Stimulated activated CD4-positive, alpha-beta T cell treated with anti-CD3 and anti-CD28 coated beads, TNF-alpha, amount 100 ng/mL, for 48 hours (primary cell): ENCODE results near the gene ANAPC5.

ENCODE experiments used
- DNase-seq, 3 donors: peaks; one replicate each; pipeline ENCODE4 v3.0.0-alpha.2; 2020; ENCODE audit warnings: low read depth in 3 of 3

The ANAPC5 gene

DNA sequence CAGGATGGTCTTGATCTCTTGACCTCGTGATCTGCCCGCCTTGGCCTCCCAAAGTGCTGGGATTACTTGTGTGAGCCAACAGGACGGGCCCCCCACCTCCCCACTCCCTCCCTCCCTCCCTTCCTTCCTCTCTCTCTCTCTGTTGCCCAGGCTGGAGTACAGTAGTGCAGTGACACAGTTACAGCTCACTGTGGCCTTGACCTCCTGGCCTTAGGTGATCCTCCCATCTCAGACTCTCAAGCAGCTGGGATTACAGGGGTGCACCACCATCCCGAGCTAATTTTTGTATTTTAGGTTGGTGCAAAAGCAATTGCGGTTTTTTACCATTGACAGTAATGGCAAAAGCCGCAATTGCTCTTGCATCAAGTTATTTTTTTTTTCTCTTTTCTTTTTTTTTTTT is 19.2 kb upstream of the ANAPC5 start:
- no peak for DNase-seq

DNA sequence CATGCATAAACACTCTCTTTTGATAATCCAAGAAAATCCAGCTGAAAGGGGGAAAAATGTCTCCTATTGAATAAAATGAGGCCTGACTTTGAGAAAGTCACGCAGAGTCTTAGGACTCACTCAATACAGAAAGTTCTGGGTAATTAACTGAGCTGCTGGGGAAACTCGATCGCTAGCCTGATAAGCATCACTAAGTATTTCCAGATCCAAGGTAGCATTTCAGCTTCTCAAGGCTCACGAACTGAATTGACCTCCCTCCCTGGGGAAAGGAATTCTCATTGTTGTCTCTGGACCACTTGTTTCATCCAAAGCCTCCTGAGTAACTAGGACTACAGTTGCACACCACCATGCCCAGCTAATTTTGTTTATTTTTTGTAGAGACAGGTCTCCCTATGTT is 13.8 kb upstream of the ANAPC5 start:
- DNase-seq: no peak

DNA sequence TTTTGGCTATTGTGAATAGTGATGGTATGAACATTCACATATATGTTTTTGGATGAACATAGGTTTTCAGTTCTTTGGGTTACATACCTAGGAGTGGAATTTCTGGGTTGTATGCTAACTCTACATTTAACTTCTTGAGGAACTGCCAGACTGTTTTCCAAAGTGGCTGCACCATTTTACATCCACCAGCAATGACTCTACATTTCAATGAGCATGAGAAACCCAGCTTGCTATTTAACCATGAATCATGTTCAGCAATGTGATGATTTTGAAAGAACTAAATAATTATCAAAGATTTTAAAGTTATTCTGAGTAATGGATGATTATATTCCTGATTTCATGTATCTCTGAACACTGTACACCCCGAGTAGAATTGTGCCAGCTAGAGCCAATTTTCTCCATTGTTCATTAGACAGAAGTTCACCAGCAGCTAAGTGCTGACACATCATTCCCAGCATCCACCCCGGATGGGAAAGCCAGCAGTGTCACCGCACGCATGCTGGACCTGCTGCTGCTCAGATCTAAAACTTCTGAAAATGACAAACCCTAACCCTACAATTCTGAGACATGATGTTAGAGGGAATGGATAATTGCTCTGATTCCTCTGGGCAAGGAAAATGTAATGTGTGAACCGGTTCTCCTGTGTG is 13.3 kb upstream of the ANAPC5 start:
- no peak for DNase-seq

DNA sequence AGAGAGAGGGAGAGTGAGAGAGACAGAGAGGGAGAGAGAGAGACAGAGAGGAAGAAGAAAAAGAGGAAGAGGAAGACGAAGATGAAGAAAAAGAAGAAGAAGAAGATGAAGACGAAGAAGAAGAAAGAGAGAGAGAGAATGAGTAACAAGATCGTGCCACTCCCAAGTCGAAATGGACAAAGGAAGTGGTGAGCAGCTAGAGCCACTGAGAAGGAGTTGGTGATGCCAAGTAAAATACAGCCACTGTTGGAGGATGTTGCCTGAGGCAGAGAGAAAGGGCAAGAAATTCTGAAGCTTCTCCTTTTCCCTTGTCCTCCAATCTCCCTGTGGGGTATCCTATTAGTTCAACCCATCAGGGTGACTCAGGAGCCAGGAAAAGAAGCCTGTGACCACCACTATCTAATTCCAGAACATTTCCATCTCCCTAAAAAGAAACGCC is 12.5 kb upstream of the ANAPC5 start:
- no peak for DNase-seq

DNA sequence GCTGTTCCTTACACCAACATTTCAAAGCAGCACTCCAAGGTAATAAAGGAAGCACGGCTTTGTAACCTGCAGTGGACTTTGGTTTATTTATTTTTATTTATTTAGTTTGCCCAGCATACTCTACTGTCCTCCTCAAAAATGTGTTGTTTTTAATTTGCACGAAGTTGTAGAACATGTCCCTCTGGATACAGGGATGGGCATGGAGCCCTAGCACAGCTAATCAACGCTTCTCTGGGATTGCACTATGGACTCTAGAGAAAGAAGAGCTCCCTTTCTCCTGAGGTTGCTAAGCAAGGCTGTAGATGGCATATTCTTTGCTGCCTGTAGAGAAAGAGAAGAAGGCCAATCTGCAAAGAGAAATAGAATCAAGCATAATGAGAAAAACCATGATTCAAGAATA is 5.9 kb upstream of the ANAPC5 start:
- no peak for DNase-seq

DNA sequence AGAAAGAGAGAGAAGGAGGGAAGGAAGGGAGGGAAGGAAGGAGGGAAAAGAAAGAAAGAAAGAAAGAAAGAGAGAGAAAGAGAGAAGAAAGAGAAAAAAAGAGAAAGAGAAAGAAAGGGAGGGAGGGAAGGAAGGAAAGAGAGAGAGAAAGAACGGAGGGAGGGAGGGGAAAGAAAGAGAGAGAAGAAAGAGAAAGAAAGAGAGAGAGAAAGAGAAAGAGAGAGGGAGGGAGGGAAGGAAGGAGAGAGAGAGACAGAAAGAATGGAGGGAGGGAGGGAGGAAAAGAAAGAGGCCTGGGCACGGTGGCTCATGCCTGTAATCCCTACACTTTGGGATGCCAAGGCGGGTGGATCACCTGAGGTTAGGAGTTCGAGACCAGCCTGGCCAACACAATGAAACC is 5.1 kb upstream of the ANAPC5 start:
- DNase-seq: no peak

DNA sequence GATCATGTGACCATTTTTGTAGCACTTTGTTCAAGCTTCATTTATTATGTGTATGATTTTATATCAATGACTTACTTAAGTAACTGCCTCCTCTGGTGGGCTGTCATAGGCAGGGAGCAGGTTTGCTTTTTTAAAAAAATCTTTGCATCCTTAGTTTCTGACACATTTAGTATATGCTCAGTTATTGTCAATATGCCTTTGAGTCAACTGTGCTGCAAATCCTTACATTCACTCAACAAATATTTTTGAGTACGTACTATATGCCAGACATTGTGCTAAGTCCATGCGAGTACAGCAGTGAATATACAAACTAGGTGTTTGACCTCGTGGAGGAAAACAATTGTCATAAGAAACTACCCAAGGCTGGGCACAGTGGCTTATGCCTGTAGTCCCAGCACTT is 4.4 kb upstream of the ANAPC5 start:
- DNase-seq: no peak

DNA sequence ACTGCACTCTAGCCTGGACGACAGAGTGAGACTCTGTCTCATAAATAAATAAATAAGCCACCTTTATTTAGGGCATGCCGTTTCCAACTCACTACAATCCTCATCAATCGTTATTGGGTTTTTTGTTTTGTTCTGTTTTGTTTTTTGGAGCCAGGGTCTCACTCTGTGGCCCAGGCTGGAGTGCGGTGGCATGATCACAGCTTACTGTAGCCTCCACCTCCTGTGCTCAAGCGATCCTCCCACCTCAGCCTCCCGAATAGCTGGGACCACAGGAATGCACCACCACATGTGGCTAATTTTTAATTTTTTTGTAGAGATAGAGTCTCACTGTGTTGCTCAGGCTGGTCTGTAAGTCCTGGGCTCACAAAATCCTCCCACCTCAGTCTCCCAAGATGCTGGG is 3.6 kb upstream of the ANAPC5 start:
- DNase-seq: no peak

DNA sequence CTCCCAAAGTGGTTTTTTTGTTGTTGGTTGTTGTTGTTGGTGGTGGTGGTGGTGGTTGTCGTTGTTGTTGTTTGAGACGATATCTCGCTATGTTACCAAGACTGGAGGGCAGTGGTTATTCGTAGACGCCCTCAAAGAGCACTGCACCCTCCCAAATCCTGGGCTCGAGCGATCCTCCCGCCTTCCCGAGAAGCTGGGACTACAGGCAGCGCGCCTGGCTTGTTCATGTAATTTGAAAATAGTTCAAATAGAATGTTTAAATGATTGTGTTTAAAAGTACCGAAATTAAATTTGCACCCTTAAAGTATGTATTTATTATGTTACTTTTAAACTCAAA is 439 bp upstream of the ANAPC5 start:
- DNase-seq: no peak

DNA sequence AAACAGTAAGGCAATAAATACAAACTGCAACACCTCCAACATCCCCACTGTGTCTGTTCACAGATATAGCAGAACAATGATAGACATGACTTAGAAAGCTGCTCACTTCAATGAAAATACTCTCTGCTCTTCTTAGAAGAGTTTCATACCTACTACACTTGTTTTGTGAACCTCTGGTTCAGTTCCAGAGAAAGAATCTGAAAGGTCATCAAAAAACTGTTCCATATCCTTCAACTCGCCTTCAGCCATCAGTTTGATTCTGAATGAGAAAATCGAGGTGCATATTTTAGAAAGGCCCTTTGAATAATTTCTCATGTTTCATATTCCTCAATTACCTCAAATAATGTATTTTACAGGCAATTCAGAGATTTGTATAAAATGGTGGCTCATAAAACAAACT is 5.5 kb downstream of the ANAPC5 start:
- no peak for DNase-seq

DNA sequence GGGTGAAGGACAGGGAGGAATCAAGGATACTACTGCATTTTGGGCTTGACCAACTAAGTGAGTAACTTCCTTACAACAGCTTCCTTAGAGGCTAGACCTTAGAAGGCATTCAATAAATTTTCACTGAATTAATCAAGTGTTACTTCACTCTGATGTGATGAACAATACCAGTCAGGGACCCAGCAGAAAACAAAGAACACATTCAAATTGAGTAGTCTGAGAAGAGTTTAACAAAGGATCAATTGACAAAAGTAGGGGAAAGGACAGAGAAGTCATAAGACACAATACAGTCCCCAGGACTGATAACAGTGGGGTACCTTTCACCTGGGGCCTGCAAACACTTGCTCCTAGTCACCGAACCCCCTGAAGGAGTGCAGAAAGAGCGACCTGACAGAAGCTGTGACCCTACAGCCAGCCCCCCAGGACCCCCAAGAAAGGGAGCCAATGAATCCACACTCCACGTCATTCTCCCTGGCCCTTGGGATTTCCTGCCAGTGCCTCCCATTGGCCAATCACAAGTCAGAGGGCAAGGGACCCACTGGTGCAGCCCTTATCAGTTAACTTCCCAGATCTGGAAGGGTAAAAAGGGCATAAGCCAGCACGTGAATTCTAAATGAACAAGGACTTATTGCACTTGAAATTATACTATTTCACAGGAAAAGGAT is 6.9 kb downstream of the ANAPC5 start:
- DNase-seq: no peak

DNA sequence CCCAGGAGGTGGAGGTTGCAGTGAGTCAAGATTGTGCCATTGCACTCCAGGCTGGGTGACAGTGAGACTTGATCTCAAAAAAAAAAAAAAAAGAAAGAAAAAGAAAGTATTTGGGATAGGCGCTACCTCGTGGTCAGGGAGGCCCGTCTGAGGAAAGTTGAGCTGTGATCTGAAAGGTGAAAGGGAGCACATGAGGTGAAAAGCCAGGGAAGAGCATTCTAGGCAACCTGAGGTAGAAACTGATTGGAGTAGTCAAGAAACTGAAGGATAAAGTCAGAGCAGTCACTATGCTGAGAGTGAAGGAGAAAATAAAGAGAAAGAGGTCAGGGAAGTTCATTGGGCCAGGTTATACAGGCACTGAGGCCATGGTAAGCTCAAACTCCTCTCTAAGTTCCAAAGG is 7.7 kb downstream of the ANAPC5 start:
- DNase-seq: no peak

DNA sequence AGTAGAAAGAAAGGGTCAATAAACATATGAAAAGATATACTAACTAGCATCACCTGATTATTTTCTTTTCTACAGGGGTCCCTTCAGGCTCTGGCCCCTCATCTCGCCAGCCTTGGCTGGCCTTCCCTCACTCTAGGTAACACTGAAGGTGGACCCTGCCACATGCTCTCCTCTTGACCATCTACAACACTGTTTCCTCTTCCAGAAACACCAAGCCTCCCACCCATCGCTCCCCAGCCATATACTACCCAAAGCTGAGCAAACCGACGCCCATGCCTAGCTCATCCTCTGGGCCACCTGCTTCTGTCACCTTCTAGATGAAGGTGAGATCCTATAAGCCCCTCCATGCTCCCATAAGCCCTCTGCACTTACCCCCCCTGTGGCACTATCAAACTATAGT is 14.8 kb downstream of the ANAPC5 start:
- no peak for DNase-seq

DNA sequence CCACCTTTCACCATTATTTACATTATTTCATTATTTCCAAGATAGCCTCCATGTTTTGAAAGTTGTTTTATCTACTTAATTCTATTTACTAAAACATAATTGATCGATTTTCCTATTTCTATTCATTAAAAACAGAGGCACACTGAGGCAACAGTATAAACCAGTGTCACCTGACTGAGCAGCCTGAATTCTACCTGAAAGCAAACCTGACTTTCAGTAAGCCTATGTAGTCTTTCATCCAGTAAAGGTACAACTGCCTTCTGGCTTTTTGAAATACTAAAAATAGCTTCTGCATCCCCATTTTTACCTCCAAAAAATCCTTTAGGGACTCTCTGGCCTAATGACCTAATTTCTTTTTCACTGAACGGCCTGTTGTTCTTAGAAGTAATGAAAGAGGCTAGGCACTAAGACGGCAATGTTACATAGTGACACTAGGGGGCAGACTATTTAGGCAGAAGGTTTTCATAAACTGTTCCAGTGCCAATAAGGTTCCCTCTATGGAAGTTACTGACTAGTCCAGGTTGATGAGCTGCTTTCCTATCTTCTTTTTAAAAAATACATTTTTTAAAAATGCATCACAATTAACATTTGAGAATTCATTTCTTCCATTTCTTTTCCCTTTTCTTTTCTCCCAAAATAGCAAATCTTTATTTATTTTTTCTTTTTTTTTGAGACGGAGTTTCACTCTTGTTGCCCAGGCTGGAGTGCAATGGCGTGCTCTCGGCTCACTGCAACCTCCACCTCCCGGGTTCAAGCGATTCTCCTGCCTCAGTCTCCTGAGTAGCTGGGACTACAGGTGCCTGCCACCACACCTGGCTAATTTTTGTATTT is 17.5 kb downstream of the ANAPC5 start:
- no peak for DNase-seq

DNA sequence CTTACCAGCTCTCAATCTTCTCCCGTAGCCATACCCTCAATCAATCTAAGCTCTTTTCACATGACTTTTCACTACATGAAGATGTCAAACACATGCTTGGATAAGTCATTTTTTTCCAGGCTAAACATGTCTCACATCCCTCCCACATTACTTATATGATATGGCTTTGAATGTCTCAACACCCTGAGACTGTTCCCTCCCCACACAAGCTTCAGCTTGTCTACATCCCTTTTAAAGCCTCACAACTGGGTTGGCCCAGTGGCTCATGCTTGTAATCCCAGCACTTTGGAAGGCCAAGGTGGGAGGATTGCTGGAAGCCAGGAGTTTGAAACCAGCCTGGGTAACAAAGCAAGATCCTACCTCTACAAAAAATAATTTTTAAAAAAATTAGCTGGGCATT is 18.5 kb downstream of the ANAPC5 start:
- DNase-seq: no peak

DNA sequence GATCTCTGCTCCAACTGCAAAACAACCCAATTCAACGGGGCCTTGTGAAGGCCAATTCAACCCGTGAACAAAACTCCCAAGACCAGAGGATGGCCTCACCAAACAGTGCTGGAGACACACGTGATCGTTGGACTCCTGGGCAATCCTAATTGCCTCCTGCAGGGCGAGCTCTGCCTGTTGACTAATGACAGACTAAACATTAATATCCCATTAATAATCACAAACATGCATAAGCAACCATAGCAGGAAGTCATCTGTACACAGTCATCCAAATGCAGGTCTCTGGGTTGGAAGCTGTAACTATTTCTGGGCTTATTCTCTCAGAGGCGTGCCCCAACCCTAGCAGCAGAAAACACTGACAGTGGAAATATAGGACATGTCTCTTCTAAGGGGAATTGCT is 21.0 kb downstream of the ANAPC5 start:
- DNase-seq: no peak

DNA sequence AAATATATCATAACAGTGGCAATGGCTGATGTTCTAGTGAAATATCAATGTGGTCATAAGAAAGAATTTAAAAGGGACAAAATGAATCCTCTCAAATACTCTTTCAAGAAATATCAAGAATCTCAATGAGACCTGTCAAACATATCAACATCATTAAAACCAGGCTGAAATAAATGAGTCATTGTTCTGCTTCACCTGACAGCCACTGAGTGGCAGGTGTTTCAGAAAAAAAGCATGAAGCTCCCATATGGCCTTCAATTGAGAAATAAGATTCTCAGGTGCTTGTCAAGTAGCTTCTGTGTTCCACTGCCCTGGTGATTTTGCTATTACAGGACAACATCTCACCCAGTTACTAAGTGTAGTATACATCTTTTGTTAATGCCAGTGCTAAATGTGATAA is 21.5 kb downstream of the ANAPC5 start:
- no peak for DNase-seq

DNA sequence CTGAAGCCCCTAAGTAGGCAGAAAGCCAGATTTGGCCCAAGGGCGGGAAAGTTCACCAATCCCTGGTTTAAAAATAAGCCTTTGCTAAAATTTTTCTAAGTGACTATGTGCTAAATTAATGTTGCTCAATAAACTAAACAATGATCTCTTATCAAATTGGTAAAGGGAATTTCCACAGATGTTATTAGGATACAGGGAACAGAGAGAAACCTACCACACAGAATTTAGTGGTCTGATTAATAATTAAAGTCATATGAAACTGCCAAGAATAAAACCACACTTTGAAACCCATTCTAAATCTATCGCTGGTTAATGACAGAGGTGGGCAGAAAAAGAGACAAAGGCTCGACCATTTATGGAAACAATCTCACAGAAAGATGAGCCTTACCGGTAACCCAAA is 22.0 kb downstream of the ANAPC5 start:
- no peak for DNase-seq

DNA sequence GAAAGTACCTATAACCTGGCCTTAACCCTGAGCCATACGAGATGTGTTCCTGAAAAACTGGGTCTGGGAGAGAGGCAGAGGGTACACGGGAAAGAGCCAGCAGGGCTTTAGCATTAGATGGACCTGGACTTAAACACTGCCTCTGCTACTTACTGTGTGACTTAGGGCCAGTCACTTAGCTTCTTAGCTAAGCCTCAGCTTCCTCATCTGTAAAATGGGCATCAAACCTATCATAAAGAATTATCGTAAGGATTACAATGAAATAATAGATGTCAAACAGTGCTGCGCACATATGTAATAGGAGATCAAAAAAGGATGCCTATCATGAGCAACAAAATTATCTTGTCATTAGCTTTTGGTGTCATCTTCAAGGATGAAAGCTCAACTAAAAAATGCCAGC is 23.6 kb downstream of the ANAPC5 start:
- DNase-seq: no peak

DNA sequence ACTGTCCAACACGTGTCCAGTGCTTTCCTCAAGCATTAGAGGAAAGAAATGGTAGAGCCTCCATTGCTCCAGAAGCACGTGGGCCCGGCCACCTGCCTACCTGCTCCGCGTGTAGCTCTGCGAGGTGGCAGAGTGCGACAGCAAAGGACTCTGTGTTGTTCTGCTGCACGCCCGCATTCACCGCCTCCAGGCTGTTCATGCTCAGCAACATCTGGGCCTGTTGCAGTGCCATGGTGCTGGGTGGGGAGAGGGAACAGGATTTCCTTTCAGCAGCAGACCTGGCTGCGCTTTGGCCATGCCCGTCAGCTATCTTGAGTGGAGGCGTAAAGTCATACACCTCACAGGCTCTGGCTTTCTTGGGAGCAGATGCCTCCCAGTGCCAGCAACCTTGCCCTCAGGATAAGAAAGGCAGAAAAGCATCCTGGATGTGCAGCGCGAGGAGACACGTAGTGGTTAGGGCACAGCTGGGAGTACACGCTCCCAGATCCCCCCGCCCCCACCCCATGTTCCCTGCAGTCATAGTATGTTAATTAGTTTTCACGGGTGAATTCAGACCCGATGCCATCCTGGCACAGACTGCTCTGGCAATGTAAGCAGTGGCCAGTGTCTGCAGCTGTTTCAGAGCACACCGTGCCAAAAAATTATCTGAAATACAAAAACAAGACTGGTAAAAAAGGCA is 25.1 kb downstream of the ANAPC5 start:
- DNase-seq: no peak

DNA sequence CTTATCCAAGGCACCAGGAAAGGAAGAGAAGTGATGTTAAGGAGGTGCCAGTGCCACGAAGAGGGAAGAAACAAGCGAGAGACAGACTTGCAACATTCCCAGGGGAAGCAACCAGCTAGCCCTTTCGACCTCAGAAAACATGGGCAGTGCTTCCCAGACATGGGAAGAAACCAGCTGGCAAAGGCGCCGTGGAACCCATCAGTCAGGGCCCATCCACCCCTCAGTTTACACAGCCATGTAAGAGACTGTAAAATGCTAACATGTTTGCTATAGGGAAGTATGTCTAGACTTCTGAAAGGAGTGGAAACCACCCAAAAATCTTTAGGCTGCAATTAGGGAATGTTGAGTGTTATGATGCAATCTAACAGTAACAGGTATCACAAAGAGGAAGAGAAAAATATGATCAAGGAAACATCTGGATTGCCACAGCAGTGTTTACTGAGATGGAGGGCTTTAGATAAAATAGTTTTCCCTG is 26.3 kb downstream of the ANAPC5 start:
- DNase-seq: no peak

DNA sequence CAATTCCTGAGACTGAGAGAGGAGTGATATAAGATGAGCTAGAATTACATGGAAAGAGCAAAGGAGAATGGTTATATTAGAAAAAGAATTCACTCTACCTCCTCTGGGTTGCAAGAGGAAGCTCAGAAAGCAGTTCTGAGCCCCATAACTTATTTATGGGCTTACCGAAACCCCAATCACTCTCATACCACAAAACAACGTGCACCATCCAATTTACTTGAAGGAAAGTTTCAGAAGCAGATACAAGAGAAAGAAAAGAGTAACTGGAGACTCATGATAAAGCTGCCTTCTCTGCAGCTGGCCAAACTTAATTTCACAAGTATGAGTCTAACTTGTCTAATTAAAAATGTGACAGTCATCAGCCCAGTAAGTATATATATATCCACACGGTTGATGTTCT is 28.3 kb downstream of the ANAPC5 start:
- no peak for DNase-seq

DNA sequence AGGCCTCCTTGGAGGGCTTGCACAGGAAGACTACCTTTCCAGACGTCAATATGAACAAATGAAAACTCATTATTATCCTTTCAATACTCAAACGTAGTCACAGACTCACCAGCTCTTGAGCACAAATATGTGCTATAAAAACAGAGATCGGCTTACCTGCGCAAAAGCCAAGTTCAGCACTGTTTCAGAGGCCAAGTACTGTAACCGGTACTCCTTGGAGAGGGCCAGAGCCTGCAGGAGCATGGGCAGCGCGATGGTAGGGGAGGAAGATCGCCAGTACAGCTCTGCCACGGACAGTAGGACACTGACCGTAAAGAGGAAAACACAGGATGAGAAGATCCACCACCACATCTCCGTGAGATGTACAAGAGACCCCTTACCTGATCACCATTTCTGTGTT is 34.1 kb downstream of the ANAPC5 start:
- DNase-seq: no peak
